H9 (cell line): Measurements from ENCODE around the gene KDM4E. TPM values are rescaled to one million over a fixed set of nuclear protein-coding genes. Genes with fewer than 3 reads are reported as not detected.

Experiments
- DNase-seq: peaks from one replicate; pipeline ENCODE4 v3.0.0-alpha.2; 2017
- H2AFZ ChIP-seq: one replicate; pipeline ENCODE4 v1.6.1; 2013; ENCODE audit warnings: mild to moderate bottlenecking, low read length, control low read depth, moderate library complexity
- H2AK5ac ChIP-seq: 2 replicates; pipeline ENCODE4 v1.6.1; 2013; ENCODE audit warnings: low read length, control low read depth, mixed read lengths; ENCODE audit not compliant: insufficient read length
- H2BK120ac ChIP-seq: one replicate; pipeline ENCODE4 v1.6.1; 2013; ENCODE audit warnings: low read depth, mild to moderate bottlenecking, low read length, control low read depth, inconsistent platforms; ENCODE audit not compliant: poor library complexity, severe bottlenecking
- H2BK12ac ChIP-seq: 2 replicates; pipeline ENCODE4 v1.6.1; 2013; ENCODE audit warnings: low read length, control low read depth, mixed read lengths, low read depth; ENCODE audit not compliant: insufficient read length
- H2BK15ac ChIP-seq: 2 replicates; pipeline ENCODE4 v1.6.1; 2013; ENCODE audit warnings: low read depth, low read length, control low read depth
- H2BK20ac ChIP-seq: one replicate; pipeline ENCODE4 v1.6.1; 2013; ENCODE audit warnings: low read depth, mild to moderate bottlenecking, low read length, control low read depth, inconsistent platforms; ENCODE audit not compliant: poor library complexity, severe bottlenecking
- H2BK5ac ChIP-seq: 2 replicates; pipeline ENCODE4 v1.6.1; 2013; ENCODE audit warnings: low read length, control low read depth, mixed read lengths; ENCODE audit not compliant: insufficient read length
- H3K14ac ChIP-seq: 2 replicates; pipeline ENCODE4 v1.6.1; 2013; ENCODE audit warnings: low read length, control low read depth; ENCODE audit not compliant: insufficient read depth
- H3K18ac ChIP-seq: 2 replicates; pipeline ENCODE4 v1.6.1; 2013; ENCODE audit warnings: low read depth, mild to moderate bottlenecking, mixed read lengths, low read length, control low read depth; ENCODE audit not compliant: insufficient read length
- H3K23ac ChIP-seq: 2 replicates; pipeline ENCODE4 v1.6.1; 2013; ENCODE audit warnings: low read length, control low read depth, mixed read lengths, low read depth; ENCODE audit not compliant: insufficient read length
- H3K23me2 ChIP-seq: 2 replicates; pipeline ENCODE4 v1.6.1; 2013; ENCODE audit warnings: low read depth, mild to moderate bottlenecking, mixed read lengths, low read length, control low read depth; ENCODE audit not compliant: insufficient read length, poor library complexity, severe bottlenecking
- H3K27ac ChIP-seq: 2 replicates; pipeline ENCODE4 v1.5.1; 2013; ENCODE audit warnings: low read length, control low read depth, mixed read lengths, low read depth; ENCODE audit not compliant: insufficient read length
- H3K27me3 ChIP-seq: 2 replicates; pipeline ENCODE4 v1.6.1; 2013; ENCODE audit warnings: low read length, control low read depth, inconsistent platforms; ENCODE audit not compliant: insufficient read depth
- H3K4ac ChIP-seq: 2 replicates; pipeline ENCODE4 v1.6.1; 2013; ENCODE audit warnings: low read depth, mild to moderate bottlenecking, control low read depth, inconsistent platforms, low read length, moderate library complexity
- H3K4me1 ChIP-seq: 2 replicates; pipeline ENCODE4 v1.6.1; 2013; ENCODE audit warnings: low read length, control low read depth, inconsistent platforms; ENCODE audit not compliant: insufficient read depth
- H3K4me2 ChIP-seq: 2 replicates; pipeline ENCODE4 v1.6.1; 2013; ENCODE audit warnings: low read length, control low read depth, mixed read lengths; ENCODE audit not compliant: insufficient read length, insufficient read depth
- H3K56ac ChIP-seq: 2 replicates; pipeline ENCODE4 v1.6.1; 2013; ENCODE audit warnings: low read depth, mild to moderate bottlenecking, mixed read lengths, low read length, control low read depth; ENCODE audit not compliant: insufficient read length
- H3K79me1 ChIP-seq: 2 replicates; pipeline ENCODE4 v1.6.1; 2013; ENCODE audit warnings: low read depth, mild to moderate bottlenecking, moderate library complexity, low read length, control low read depth, inconsistent platforms; ENCODE audit not compliant: insufficient read depth, poor library complexity, severe bottlenecking
- H3K79me2 ChIP-seq: 2 replicates; pipeline ENCODE4 v1.6.1; 2013; ENCODE audit warnings: low read length, control low read depth, inconsistent platforms; ENCODE audit not compliant: insufficient read depth
- H3K9ac ChIP-seq: 2 replicates; pipeline ENCODE4 v1.6.1; 2013; ENCODE audit warnings: low read length, control low read depth, mixed read lengths; ENCODE audit not compliant: insufficient read length; ENCODE audit errors: extremely low read depth
- H3K9me3 ChIP-seq: one replicate; pipeline ENCODE4 v1.6.1; 2013; ENCODE audit warnings: low read depth, low read length, inconsistent platforms; ENCODE audit not compliant: control insufficient read depth
- H3T11ph ChIP-seq: one replicate; pipeline ENCODE4 v1.6.1; 2013; ENCODE audit warnings: mild to moderate bottlenecking, low read length, control low read depth, inconsistent platforms
- H4K20me1 ChIP-seq: one replicate; pipeline ENCODE4 v1.6.1; 2013; ENCODE audit not compliant: control insufficient read depth, insufficient read length, insufficient read depth
- H4K5ac ChIP-seq: 2 replicates; pipeline ENCODE4 v1.6.1; 2013; ENCODE audit warnings: low read depth, mild to moderate bottlenecking, mixed read lengths, low read length, control low read depth; ENCODE audit not compliant: insufficient read length
- H4K8ac ChIP-seq: replicated peaks from 2 replicates; pipeline ENCODE4 v1.6.1; 2013; ENCODE audit warnings: low read length, control low read depth, mixed read lengths, low read depth; ENCODE audit not compliant: insufficient read length
- H4K91ac ChIP-seq: 2 replicates; pipeline ENCODE4 v1.6.1; 2013; ENCODE audit warnings: low read depth, mild to moderate bottlenecking, moderate library complexity, mixed read lengths, low read length, control low read depth; ENCODE audit not compliant: insufficient read length
- H3K27ac Mint-ChIP-seq, 3 experiments: 2 replicates in 2 of 3; 3 replicates in 1 of 3; pipeline ENCODE4 v1.8.0; 2020 to 2021; ENCODE audit warnings: mixed read lengths in 3 of 3, mild to moderate bottlenecking in 1 of 3, moderate library complexity in 1 of 3
- H3K27me3 Mint-ChIP-seq: 2 replicates; pipeline ENCODE4 v1.8.0; 2021; ENCODE audit warnings: low read depth, mild to moderate bottlenecking, moderate library complexity, mixed read lengths
- H3K36me3 Mint-ChIP-seq, 3 experiments: 2 replicates in 2 of 3; 3 replicates in 1 of 3; pipeline ENCODE4 v1.8.0; 2020 to 2021; ENCODE audit warnings: low read depth in 3 of 3, mixed read lengths in 3 of 3; ENCODE audit not compliant: insufficient read depth in 1 of 3
- H3K4me1 Mint-ChIP-seq, 2 experiments: 2 replicates each; pipeline ENCODE4 v1.8.0; 2020; ENCODE audit warnings: mixed read lengths in 2 of 2
- H3K4me3 Mint-ChIP-seq, 2 experiments: 2 replicates in 1 of 2; 3 replicates in 1 of 2; pipeline ENCODE4 v1.8.0; 2020 to 2021; ENCODE audit warnings: mild to moderate bottlenecking in 2 of 2, mixed read lengths in 2 of 2, moderate library complexity in 1 of 2
- H3K9me3 Mint-ChIP-seq, 2 experiments: 2 replicates in 1 of 2; 3 replicates in 1 of 2; pipeline ENCODE4 v1.8.0; 2020; ENCODE audit warnings: mild to moderate bottlenecking in 2 of 2, mixed read lengths in 2 of 2, moderate library complexity in 1 of 2
- WGBS: extraction: QIAGEN DNeasy Blood & Tissue Kit; methylation state at CpG from one replicate; pipeline ENCODE4 v1.1.7; 2013; ENCODE audit warnings: missing lambda C conversion rate, low lambda C conversion rate, mixed read lengths; ENCODE audit not compliant: insufficient read length; ENCODE audit errors: extremely low coverage; 5-methylcytosine and 5-hydroxymethylcytosine counted together
- total RNA-seq: library from RNA; stranded (reverse); gene quantifications from 2 replicates; pipeline ENCODE4 v1.2.1, GENCODE V29; 2021
- TF ChIP-seq, protein P1 (sequence below): fragments of 200-600 bp; sonication (generic); conservative IDR thresholded peaks from 3 replicates; pipeline ENCODE4 v1.8.0; 2021; ENCODE audit warnings: antibody characterized with exemption, mild to moderate bottlenecking

Gene KDM4E
- total RNA-seq, 1 experiment from 2014 or later: not detected

DNA sequence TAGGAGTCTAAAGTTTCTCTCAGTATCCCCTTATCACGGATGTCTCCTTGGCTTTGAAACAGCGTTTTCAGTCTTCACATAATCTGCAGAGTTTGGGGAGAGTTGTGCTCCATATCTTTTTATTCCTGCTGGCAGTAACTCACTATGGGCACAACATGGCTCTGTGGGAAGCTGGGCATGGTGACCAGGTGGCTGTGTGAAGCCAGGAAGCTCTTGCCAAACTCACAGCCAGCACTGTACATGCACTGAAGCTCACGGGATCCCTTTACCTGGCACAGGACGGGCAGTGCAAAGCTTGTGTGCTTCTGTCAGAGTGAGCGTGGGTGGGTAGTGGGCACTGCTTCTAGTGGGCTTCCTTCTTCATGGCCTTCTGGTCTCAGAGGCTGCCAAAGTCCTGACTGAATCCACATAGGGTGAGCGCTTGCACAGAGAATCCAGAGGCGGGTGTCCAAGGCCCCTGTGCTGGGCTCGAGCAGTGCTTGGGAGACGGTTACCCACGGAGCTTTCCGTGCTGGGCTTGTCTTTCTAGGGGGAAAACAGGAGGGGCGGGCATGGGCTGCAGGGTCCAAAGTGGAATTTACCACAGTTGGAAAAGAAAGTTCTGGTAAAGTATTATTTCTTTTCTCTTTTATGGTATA is 10.8 kb upstream of the KDM4E start:
- no peaks in the 10 kb centered on the region for H3K9me3 Mint-ChIP-seq
- Histone ChIP-seq H2BK120ac (no peak overlapping the region), H2BK5ac (no peak overlapping the region), H3K9ac (no peak overlapping the region), H3K79me1 (no peaks in the 10 kb centered on the region), H2AFZ (no peak overlapping the region), H3K4me1 (no peaks in the 10 kb centered on the region), H3K23ac (no peak overlapping the region), H3K4ac (no peak overlapping the region), H4K91ac (no peak overlapping the region), H3K23me2 (no peaks in the 10 kb centered on the region), H3K4me2 (no peak overlapping the region), H3K14ac (no peak overlapping the region; the same call in 1 of the 2 replicates), H4K20me1 (no peaks in the 10 kb centered on the region), H3K9me3 (no peaks in the 10 kb centered on the region), H2AK5ac (no peak overlapping the region), H3K27me3 (no peaks in the 10 kb centered on the region), H3K18ac (no peak overlapping the region), H4K8ac (no peak overlapping the region), H2BK20ac (no peak overlapping the region), H2BK15ac (no peak overlapping the region), H3K79me2 (no peaks in the 10 kb centered on the region), H4K5ac (no peak overlapping the region), H3K27ac (no peak overlapping the region), H3T11ph (no peak overlapping the region), H2BK12ac (no peak overlapping the region), H3K56ac (no peak overlapping the region)
- peaks cover 12% of the 10 kb centered on the region for H3K27me3 Mint-ChIP-seq
- H3K4me3 Mint-ChIP-seq: no peak overlapping the region
- no peaks in the 10 kb centered on the region for H3K4me1 Mint-ChIP-seq
- no peak for DNase-seq
- TF ChIP-seq, protein P1, sequence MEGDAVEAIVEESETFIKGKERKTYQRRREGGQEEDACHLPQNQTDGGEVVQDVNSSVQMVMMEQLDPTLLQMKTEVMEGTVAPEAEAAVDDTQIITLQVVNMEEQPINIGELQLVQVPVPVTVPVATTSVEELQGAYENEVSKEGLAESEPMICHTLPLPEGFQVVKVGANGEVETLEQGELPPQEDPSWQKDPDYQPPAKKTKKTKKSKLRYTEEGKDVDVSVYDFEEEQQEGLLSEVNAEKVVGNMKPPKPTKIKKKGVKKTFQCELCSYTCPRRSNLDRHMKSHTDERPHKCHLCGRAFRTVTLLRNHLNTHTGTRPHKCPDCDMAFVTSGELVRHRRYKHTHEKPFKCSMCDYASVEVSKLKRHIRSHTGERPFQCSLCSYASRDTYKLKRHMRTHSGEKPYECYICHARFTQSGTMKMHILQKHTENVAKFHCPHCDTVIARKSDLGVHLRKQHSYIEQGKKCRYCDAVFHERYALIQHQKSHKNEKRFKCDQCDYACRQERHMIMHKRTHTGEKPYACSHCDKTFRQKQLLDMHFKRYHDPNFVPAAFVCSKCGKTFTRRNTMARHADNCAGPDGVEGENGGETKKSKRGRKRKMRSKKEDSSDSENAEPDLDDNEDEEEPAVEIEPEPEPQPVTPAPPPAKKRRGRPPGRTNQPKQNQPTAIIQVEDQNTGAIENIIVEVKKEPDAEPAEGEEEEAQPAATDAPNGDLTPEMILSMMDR: no peak
- H3K27ac Mint-ChIP-seq: no peak overlapping the region
- H3K36me3 Mint-ChIP-seq: no peaks in the 10 kb centered on the region
- no CpG with 5 or more reads among the region's 12 CpGs for WGBS
